Testis (tissue), 3 donors: ENCODE data around the gene ETFDH. TPM values are rescaled to one million over a fixed set of nuclear protein-coding genes. Genes with fewer than 3 reads are reported as not detected.
A peak's percentile ranks its signal among the peaks of the same experiment; 100 is the strongest.

Experiments
- DNase-seq: peaks from one replicate; pipeline ENCODE4 v3.0.0-alpha.2; 2019
- H3K27ac ChIP-seq, 2 donors: fragments of 200-600 bp; sonication (generic); one replicate each; pipeline ENCODE4 v1.5.1; 2019
- H3K27me3 ChIP-seq: fragments of 200-600 bp; sonication (generic); one replicate; pipeline ENCODE4 v1.5.1; 2019
- H3K36me3 ChIP-seq: fragments of 200-600 bp; sonication (generic); one replicate; pipeline ENCODE4 v1.5.1; 2017; ENCODE audit warnings: low read depth; ENCODE audit errors: missing control alignments
- H3K4me1 ChIP-seq: fragments of 200-600 bp; sonication (generic); one replicate; pipeline ENCODE4 v1.5.1; 2019
- H3K4me3 ChIP-seq, 2 donors: fragments of 200-600 bp; sonication (generic); one replicate each; pipeline ENCODE4 v1.5.1; 2017 to 2019
- H3K9me3 ChIP-seq: fragments of 200-600 bp; sonication (generic); one replicate; pipeline ENCODE4 v1.5.1; 2017
- POLR2A ChIP-seq: fragments of 450-650 bp; IDR thresholded peaks from one replicate; pipeline ENCODE4 v1.6.1; 2017; ENCODE audit warnings: antibody characterized with exemption, mild to moderate bottlenecking, moderate library complexity
- WGBS, 2 donors: methylation state at CpG; one replicate each; pipeline ENCODE4 v1.1.5; 2018; 5-methylcytosine and 5-hydroxymethylcytosine counted together
- intact Hi-C: fragments of 100-400 bp; cut with DNase I; formaldehyde crosslinking; loops from one replicate; pipeline ENCODE4 v1.15.1; 2023; ENCODE audit warnings: low total_unique reads
- polyA plus RNA-seq: library from polyadenylated mRNA; stranded (reverse); fragments of 350-450 nt; fragmentation: Illumina TruSeq; extraction: RNeasy Lipid Tissue Mini Kit (QIAGEN cat#74804); gene quantifications from one replicate; pipeline ENCODE4 v1.2.3, GENCODE V29; 2014; ENCODE audit warnings: low read depth, low replicate concordance; ENCODE audit not compliant: insufficient read depth
- total RNA-seq, 2 donors: library from RNA; depleted of rRNA; stranded (reverse); fragments of >200 nt; gene quantifications; one replicate each; pipeline ENCODE4 v1.2.3, GENCODE V29; 2016
- TF ChIP-seq, protein P1 (sequence below), 3 experiments: fragments of 450-650 bp in 2 of 3; fragments of 200-600 bp in 1 of 3; sonication (generic) in 1 of 3; IDR thresholded peaks; one replicate each; pipeline ENCODE4 v1.5.1; 2016 to 2019; ENCODE audit warnings: antibody characterized with exemption in 3 of 3, mild to moderate bottlenecking in 2 of 3, moderate library complexity in 1 of 3

ETFDH gene
- total and polyA plus RNA-seq, 3 donors from 2014 or later: 26.0 to 37.8 (median 29.0) TPM

DNA sequence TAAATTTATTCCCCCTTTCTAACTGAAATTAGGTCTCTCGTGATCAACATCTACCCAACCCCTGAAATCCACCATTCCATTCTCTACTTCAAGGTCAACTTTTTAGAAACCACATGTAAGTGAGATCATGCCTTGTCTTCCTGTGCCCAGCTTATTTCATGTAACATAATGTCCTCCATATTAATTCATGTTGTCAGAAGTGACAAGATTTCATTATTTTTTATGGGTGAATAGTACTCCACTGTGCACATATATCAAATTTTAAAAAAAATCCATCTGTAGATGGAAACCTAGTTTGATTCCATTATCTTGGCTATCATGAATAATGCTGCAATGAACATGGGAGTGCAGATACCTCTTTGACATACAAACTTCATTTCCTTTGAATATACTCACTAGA lies 49.6 kb downstream of the ETFDH start:
- H3K27me3 ChIP-seq: no peaks in the 10 kb centered on the region
- intact Hi-C loops: no loop called here
- H3K9me3 ChIP-seq: no peaks in the 10 kb centered on the region
- peaks cover 6% of the 10 kb centered on the region for H3K4me1 ChIP-seq
- no peak for DNase-seq
- H3K36me3 ChIP-seq: no peaks in the 10 kb centered on the region
- no peak for TF ChIP-seq POLR2A
- TF ChIP-seq, protein P1, sequence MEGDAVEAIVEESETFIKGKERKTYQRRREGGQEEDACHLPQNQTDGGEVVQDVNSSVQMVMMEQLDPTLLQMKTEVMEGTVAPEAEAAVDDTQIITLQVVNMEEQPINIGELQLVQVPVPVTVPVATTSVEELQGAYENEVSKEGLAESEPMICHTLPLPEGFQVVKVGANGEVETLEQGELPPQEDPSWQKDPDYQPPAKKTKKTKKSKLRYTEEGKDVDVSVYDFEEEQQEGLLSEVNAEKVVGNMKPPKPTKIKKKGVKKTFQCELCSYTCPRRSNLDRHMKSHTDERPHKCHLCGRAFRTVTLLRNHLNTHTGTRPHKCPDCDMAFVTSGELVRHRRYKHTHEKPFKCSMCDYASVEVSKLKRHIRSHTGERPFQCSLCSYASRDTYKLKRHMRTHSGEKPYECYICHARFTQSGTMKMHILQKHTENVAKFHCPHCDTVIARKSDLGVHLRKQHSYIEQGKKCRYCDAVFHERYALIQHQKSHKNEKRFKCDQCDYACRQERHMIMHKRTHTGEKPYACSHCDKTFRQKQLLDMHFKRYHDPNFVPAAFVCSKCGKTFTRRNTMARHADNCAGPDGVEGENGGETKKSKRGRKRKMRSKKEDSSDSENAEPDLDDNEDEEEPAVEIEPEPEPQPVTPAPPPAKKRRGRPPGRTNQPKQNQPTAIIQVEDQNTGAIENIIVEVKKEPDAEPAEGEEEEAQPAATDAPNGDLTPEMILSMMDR (IDR thresholded peaks at IDR 0.05): no peak
- 68 to 74% methylated on average over 1 of the region's 1 CpG for WGBS, 2 donors
- no peak overlapping the region for H3K4me3 ChIP-seq
- H3K27ac ChIP-seq: no peak overlapping the region

DNA sequence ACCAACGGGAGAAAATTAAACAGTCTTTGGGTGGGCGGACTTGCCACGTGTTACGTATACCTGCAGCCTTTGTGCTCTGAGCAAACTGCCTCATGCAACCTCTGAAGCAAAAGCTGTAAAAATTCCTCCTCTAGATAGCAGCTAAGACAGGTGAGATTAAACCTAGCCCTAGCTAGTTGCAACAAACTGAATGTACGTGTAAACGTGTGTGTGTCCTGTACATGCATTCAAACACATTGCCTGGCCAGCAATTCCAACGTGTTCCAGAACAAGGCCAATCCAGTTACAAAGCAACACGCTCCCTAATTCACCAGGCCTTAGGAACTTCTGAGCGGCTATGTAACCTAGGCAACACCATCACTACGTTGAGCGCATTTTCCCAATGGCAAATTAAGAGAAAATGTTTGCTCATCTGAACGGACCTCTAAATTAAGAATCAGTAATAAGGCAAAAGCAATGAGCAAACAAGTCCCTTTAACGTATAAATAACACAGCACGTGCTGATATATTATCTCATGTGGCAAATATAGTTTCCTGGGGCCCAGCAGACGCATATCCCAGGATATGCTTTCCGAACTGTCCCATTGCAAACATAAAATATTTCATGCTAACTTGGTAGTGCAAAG lies 50.3 kb downstream of the ETFDH start:
- peaks cover 6% of the 10 kb centered on the region for H3K4me1 ChIP-seq
- 7 to 14% methylated on average over 16 of the region's 16 CpGs for WGBS, 2 donors
- no peaks in the 10 kb centered on the region for H3K27me3 ChIP-seq
- H3K9me3 ChIP-seq: no peaks in the 10 kb centered on the region
- peak overlapping the region; percentile 81 to 89 for H3K4me3 ChIP-seq
- DNase-seq: peak; percentile 26
- intact Hi-C loops: no loop called here
- no peaks in the 10 kb centered on the region for H3K36me3 ChIP-seq
- peak overlapping the region; percentile 92 to 96 for H3K27ac ChIP-seq
- TF ChIP-seq, protein P1 (IDR thresholded peaks at IDR 0.05): no peak
- TF ChIP-seq POLR2A: no peak

DNA sequence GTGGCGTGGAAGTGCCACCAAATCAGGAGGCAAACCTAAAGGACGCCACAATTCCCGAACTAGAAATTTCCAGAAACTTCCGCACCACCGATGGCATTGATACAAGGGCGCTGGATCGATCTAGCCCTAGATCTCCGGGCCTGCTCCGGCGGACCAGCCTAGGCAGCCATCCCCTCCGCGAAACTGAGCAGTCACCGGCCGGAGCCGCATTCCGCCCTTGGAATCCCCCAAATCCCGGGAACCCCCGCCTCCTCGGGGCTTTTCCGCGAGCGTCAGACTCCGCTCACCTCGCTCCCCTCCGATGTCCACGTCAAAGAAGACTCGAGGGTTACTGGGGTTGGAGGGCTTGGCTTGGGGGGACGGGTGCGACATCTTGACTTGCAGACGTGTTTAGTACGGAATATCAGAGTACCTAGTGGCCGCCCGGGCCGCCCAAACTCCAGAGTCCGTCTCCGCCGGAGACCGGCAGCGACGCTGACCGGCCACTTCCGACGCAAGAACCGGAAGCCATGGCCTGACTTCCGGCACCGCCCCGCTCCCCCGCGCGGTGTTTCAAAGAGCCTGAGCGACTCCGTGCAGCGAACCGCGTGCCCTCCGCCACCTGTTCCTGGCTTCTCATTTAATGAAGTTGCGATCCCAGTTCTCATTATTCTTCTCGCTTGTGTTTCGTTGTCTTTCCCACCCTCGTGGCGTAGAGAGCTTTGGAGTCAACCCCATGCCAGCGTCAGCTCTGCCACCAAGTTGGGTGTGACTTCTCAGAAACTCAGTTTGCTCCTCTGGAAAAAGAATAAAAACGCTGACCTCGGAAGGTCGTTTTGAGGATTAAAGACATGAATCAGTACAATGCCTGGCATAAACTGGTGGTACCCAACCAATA lies 51.1 kb downstream of the ETFDH start, which contains the start of gene PPID:
PPID (minus strand) TSS at position 480 of the 877 bp plus-strand sequence; CDS start at position 372, 108 bp downstream.
- no peaks in the 10 kb centered on the region for H3K9me3 ChIP-seq
- TF ChIP-seq POLR2A: no peak
- peaks cover 6% of the 10 kb centered on the region for H3K4me1 ChIP-seq
- H3K27ac ChIP-seq: peak within 1 kb of the TSS; percentile 92 to 96
- H3K4me3 ChIP-seq: peak within 1 kb of the TSS; percentile 81 to 89
- no peaks in the 10 kb centered on the region for H3K36me3 ChIP-seq
- intact Hi-C loops: no loop called here
- peak; percentile 90 for DNase-seq
- WGBS, 2 donors: 0 to 3% methylated on average over 12 to 59 of the region's 65 CpGs
- no peaks in the 10 kb centered on the region for H3K27me3 ChIP-seq

DNA sequence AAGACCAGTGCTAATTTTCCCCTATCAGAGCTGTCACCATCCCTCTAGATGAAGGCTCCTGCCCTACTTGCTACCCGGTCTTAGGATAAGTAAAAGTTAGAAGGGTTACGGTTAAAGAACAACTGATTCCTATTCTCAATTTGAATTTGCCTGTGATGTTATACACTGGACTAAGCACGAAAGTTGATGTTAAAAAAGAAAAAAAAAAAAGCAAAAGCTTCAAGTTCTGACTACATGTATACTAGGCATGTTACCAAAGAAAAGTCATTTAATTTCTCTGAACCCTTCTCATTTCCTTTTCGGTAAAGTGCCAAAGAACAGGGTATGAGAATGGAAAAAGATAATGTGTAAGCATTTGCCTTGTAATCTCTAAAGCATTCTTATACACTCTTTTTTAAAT lies 52.5 kb downstream of the ETFDH start:
- 72 to 80% methylated on average over 4 of the region's 4 CpGs for whole genome bisulfite sequencing, 2 donors

More for the DNA sequence above, 52.5 kb downstream of the ETFDH start:
- H3K27me3 ChIP-seq: no peaks in the 10 kb centered on the region
- no peaks in the 10 kb centered on the region for H3K9me3 ChIP-seq
- TF ChIP-seq, protein P1 (IDR thresholded peaks at IDR 0.05): no peak
- no peak for TF ChIP-seq POLR2A
- no peak for DNase-seq
- H3K4me1 ChIP-seq: peaks cover 6% of the 10 kb centered on the region
- intact Hi-C loops: loop anchor here (5.0 kb wide), 1 partner anchor 128 kb away; no protein-coding TSS in a partner anchor
- H3K27ac ChIP-seq: no peak overlapping the region
- H3K4me3 ChIP-seq: no peak overlapping the region
- no peaks in the 10 kb centered on the region for H3K36me3 ChIP-seq
